Erythroblast (primary cell): Measurements from ENCODE around the gene EMC1.

Experiments used
- GATA1 ChIP-seq: IDR thresholded peaks from 2 replicates; pipeline ENCODE4 v1.6.1; 2011; ENCODE audit warnings: low read depth, mild to moderate bottlenecking, control low read depth, low read length, moderate library complexity
- POLR2A ChIP-seq: IDR thresholded peaks from 2 replicates; pipeline ENCODE4 v1.6.1; 2011; ENCODE audit warnings: mild to moderate bottlenecking, low read length

GRCh38 chr1:19251305-19252196 is at the start of gene EMC1, which contains the start of gene MRTO4:
- TF ChIP-seq POLR2A (peak; percentile 82), GATA1 (no peak)
